ENCODE results near the gene ASPG.

DNA sequence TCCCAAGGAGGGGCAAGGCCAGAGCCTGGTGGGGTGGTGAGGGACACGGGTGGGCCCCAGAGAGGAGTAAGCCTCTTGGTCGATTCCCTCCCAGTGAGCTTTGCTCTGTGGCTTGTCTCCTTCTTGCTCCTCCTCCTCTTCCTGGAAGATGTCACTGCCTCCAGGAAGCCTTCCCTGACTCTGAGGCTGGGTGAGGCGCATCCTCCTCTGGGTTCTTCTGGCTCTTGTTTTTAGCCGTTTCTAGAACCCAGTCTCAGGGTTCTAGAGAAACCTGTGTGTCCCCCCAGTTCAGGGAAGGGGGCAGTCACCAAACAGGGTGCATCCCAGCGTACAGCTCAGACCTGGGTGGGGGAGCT lies 65.5 kb downstream of the ASPG start:
- TF ChIP-seq, protein P1, sequence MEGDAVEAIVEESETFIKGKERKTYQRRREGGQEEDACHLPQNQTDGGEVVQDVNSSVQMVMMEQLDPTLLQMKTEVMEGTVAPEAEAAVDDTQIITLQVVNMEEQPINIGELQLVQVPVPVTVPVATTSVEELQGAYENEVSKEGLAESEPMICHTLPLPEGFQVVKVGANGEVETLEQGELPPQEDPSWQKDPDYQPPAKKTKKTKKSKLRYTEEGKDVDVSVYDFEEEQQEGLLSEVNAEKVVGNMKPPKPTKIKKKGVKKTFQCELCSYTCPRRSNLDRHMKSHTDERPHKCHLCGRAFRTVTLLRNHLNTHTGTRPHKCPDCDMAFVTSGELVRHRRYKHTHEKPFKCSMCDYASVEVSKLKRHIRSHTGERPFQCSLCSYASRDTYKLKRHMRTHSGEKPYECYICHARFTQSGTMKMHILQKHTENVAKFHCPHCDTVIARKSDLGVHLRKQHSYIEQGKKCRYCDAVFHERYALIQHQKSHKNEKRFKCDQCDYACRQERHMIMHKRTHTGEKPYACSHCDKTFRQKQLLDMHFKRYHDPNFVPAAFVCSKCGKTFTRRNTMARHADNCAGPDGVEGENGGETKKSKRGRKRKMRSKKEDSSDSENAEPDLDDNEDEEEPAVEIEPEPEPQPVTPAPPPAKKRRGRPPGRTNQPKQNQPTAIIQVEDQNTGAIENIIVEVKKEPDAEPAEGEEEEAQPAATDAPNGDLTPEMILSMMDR (IDR thresholded peaks at IDR 0.05; ENCODE audit: extremely low read depth in 1 of 2, insufficient read depth in 1 of 2, low read depth in 1 of 2, low read length in 2 of 2): no peak
- TF ChIP-seq POLR2A (IDR thresholded peaks at IDR 0.05; ENCODE audit: low read depth, low read length) (no peak), POLR2AphosphoS5 (IDR thresholded peaks at IDR 0.05; ENCODE audit: insufficient read depth, low read depth, low read length) (no peak), GATA2 (IDR thresholded peaks at IDR 0.05; ENCODE audit: insufficient read depth, insufficient read length, low read depth, low read length) (no peak)

Measured in endothelial cell of umbilical vein (primary cell).